Lung (tissue), 12 donors: ENCODE measurements around the gene SNX19. TPM values are rescaled to one million over a fixed set of nuclear protein-coding genes. Genes with fewer than 3 reads are reported as not detected.
A peak's percentile ranks its signal among the peaks of the same experiment; 100 is the strongest.

ENCODE experiments used
- ATAC-seq: fragments of 200-7000 bp; cut with Tn5 transposase; one replicate; pipeline ENCODE4 v1.9.1; 2020; ENCODE audit warnings: moderate number of reproducible peaks; ENCODE audit not compliant: insufficient read depth, low FRiP score
- DNase-seq, 3 donors: peaks; one replicate each; pipeline ENCODE4 v3.0.0-alpha.2; 2013 to 2017
- H3K27ac ChIP-seq, 2 donors: one replicate each; pipeline ENCODE4 v1.5.1; 2013; ENCODE audit warnings: mild to moderate bottlenecking in 2 of 2, moderate library complexity in 2 of 2, control low read depth in 1 of 2, inconsistent platforms in 1 of 2, low read depth in 1 of 2, low read length in 1 of 2
- H3K27me3 ChIP-seq, 3 donors: one replicate each; pipeline ENCODE4 v1.5.1; 2013; ENCODE audit warnings: low read length in 2 of 3; ENCODE audit not compliant: control insufficient read depth in 3 of 3, insufficient read depth in 3 of 3
- H3K36me3 ChIP-seq, 4 donors: one replicate each; pipeline ENCODE4 v1.5.1; 2013; ENCODE audit warnings: low read length in 4 of 4, mild to moderate bottlenecking in 1 of 4, moderate library complexity in 1 of 4; ENCODE audit not compliant: control insufficient read depth in 4 of 4, insufficient read depth in 4 of 4
- H3K4me1 ChIP-seq, 5 donors: one replicate each; pipeline ENCODE4 v1.5.1; 2013; ENCODE audit warnings: low read length in 5 of 5, mild to moderate bottlenecking in 2 of 5, moderate library complexity in 1 of 5; ENCODE audit not compliant: control insufficient read depth in 5 of 5, insufficient read depth in 5 of 5
- H3K4me3 ChIP-seq: one replicate; pipeline ENCODE4 v1.5.1; 2013; ENCODE audit warnings: mild to moderate bottlenecking, control low read depth, moderate library complexity
- H3K9ac ChIP-seq, 2 donors: one replicate each; pipeline ENCODE4 v1.5.1; 2013; ENCODE audit warnings: low read length in 2 of 2, control low read depth in 1 of 2; ENCODE audit not compliant: insufficient read depth in 1 of 2
- H3K9me3 ChIP-seq, 4 donors: one replicate each; pipeline ENCODE4 v1.5.1; 2013; ENCODE audit warnings: low read length in 3 of 4, mild to moderate bottlenecking in 1 of 4, moderate library complexity in 1 of 4; ENCODE audit not compliant: control insufficient read depth in 4 of 4, insufficient read depth in 3 of 4
- WGBS, 2 donors: extraction: QIAGEN DNeasy Blood & Tissue Kit; methylation state at CpG; one replicate each; pipeline ENCODE4 v1.1.7; 2013; 5-methylcytosine and 5-hydroxymethylcytosine counted together
- polyA plus RNA-seq, 2 donors: library from polyadenylated mRNA; stranded (reverse); fragments of 200-250 nt; gene quantifications; one replicate each; pipeline ENCODE4 v1.2.1, GENCODE V29; 2013
- total RNA-seq, 2 donors: library from RNA; depleted of rRNA in 1 of 2; stranded (reverse); fragments of >200 nt in 1 of 2; gene quantifications; one replicate each; pipeline ENCODE4 v1.2.1, GENCODE V29; 2014 to 2021
- TF ChIP-seq, protein P1 (sequence below): IDR thresholded peaks from 2 replicates; pipeline ENCODE4 v1.5.1; 2012; ENCODE audit warnings: mild to moderate bottlenecking; ENCODE audit errors: control extremely low read depth, extremely low read depth
- donor health status: control.
- donor health status: control.
- donor health status: Bipolar disorder and iron deficiency.
- donor health status: healthy.
- donor health status: DM: yes; HTN: yes; CAD: no.

SNX19 gene
- total and polyA plus RNA-seq, 4 donors, result 13.9 to 64.3 (median 42.6) TPM

DNA sequence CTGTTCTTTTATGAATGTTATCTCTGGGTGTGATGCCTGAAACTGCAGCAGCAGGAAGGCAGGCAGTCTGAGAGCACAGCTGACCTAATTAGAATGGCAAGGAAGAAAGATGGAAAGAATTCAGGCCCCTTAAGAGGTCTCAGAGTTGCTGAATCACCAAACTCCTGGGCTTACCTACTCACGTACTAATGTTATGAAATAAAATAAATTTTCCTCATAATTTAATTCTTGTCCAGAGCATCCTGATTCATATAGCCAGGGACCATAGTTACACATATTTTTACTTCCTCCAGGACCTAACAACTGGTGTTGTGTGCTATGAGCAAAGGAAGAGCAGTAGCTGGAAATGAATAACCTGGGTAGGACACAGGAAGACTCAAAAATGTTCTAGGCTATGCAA, 41.9 kb downstream of the SNX19 start:
- TF ChIP-seq, protein P1, sequence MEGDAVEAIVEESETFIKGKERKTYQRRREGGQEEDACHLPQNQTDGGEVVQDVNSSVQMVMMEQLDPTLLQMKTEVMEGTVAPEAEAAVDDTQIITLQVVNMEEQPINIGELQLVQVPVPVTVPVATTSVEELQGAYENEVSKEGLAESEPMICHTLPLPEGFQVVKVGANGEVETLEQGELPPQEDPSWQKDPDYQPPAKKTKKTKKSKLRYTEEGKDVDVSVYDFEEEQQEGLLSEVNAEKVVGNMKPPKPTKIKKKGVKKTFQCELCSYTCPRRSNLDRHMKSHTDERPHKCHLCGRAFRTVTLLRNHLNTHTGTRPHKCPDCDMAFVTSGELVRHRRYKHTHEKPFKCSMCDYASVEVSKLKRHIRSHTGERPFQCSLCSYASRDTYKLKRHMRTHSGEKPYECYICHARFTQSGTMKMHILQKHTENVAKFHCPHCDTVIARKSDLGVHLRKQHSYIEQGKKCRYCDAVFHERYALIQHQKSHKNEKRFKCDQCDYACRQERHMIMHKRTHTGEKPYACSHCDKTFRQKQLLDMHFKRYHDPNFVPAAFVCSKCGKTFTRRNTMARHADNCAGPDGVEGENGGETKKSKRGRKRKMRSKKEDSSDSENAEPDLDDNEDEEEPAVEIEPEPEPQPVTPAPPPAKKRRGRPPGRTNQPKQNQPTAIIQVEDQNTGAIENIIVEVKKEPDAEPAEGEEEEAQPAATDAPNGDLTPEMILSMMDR, result no peak
- peaks cover 0 to 14% (median 8%) of the 10 kb centered on the region in 5 donors for H3K4me1 ChIP-seq
- H3K36me3 ChIP-seq, result peaks cover 13 to 34% (median 31%) of the 10 kb centered on the region in 4 donors
- 48 to 84% methylated on average over 1 of the region's 1 CpG for WGBS, 2 donors
- no peaks in the 10 kb centered on the region for H3K27me3 ChIP-seq
- no peak overlapping the region for H3K4me3 ChIP-seq
- ATAC-seq, result no peak
- H3K27ac ChIP-seq, result no peak overlapping the region
- no peak overlapping the region for H3K9ac ChIP-seq
- peaks cover 0 to 1% (median 0%) of the 10 kb centered on the region in 4 donors for H3K9me3 ChIP-seq
- no peak for DNase-seq

DNA sequence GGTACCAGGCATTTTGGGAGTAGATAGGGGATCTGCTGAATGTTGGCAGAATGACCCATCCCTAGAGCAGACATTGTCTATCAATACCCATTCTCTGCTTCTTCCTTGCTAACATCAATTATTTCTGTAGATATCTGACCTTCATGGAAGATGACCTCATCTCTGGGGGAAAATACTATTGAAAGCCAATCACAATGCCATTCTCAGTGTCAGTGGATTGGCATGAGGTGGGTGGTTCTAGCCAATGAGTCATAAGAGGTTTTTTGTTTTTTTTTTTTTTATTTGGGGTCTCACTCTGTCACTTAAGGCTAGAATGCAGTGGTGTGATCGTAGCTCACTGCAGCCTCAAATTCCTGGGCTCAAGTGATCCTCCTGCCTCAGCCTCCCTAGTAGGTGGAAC, 42.5 kb downstream of the SNX19 start:
- H3K9ac ChIP-seq, result no peak overlapping the region
- H3K4me3 ChIP-seq, result no peak overlapping the region
- peaks cover 7 to 31% (median 24%) of the 10 kb centered on the region in 4 donors for H3K36me3 ChIP-seq
- DNase-seq (no peak), ATAC-seq (no peak)
- peaks cover 0 to 18% (median 14%) of the 10 kb centered on the region in 5 donors for H3K4me1 ChIP-seq
- WGBS, 2 donors, result 95 to 97% methylated on average over 1 of the region's 1 CpG
- H3K27me3 ChIP-seq, result no peaks in the 10 kb centered on the region
- TF ChIP-seq, protein P1, result no peak
- H3K27ac ChIP-seq, result peak overlapping the region in 1 of 2 donors; percentile 22
- peaks cover 0 to 1% (median 0%) of the 10 kb centered on the region in 4 donors for H3K9me3 ChIP-seq

DNA sequence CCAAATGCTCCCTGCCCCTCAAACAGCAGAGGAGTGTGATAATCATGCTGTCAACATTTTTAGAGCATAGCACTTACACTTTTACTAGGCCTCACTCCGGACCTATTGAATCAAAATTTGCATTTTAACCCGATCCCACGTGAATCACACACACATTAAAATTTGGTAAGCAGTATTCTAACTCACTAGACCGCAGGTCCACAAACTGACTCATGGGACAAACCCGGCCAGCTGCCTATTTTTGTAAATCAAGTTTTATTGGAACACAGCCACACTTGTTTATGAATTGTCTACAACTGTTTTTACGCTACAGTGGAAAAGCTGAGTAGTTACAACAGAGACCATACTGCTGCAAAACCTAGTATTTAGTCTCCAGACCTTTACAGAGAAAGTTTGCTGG, 43.3 kb downstream of the SNX19 start:
- H3K36me3 ChIP-seq, result peaks cover 3 to 29% (median 18%) of the 10 kb centered on the region in 4 donors
- DNase-seq, result peak in 2 of 3 donors; percentile 54 to 67
- peaks cover 0 to 20% (median 14%) of the 10 kb centered on the region in 5 donors for H3K4me1 ChIP-seq
- no peak overlapping the region for H3K9ac ChIP-seq
- H3K9me3 ChIP-seq, result peaks cover 0 to 1% (median 0%) of the 10 kb centered on the region in 4 donors
- TF ChIP-seq, protein P1, result no peak
- peak overlapping the region; percentile 23 to 79 for H3K27ac ChIP-seq
- H3K4me3 ChIP-seq, result no peak overlapping the region
- 80 to 81% methylated on average over 6 of the region's 6 CpGs for WGBS, 2 donors
- H3K27me3 ChIP-seq, result no peaks in the 10 kb centered on the region
- ATAC-seq, result no peak

DNA sequence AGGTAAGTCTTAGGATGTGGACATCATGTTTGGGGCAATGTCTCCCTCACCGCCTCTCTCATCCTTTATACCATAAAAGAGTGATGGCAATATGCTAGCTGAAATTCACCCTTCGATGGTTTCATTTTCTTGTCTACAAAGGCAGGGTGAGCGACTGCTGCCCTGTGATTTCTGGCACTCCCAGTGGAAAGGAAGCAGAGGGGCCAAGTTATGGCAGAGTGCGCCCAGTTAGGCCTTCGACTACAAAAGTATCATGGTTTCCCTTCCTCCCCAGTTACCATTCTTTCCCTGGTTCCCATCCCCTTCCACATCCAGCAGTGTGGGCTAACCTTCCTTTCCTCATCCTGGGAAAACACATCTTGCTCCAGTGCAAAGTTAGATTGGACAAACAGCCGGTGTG, 43.8 kb downstream of the SNX19 start:
- peaks cover 0 to 26% (median 15%) of the 10 kb centered on the region in 4 donors for H3K36me3 ChIP-seq
- no peak overlapping the region for H3K9ac ChIP-seq
- DNase-seq (no peak), ATAC-seq (no peak)
- TF ChIP-seq, protein P1, result no peak
- peaks cover 0 to 20% (median 14%) of the 10 kb centered on the region in 5 donors for H3K4me1 ChIP-seq
- 85 to 91% methylated on average over 6 of the region's 6 CpGs for WGBS, 2 donors
- H3K9me3 ChIP-seq, result peaks cover 0 to 1% (median 0%) of the 10 kb centered on the region in 4 donors
- no peaks in the 10 kb centered on the region for H3K27me3 ChIP-seq
- H3K4me3 ChIP-seq, result no peak overlapping the region
- H3K27ac ChIP-seq, result peak overlapping the region; percentile 23 to 79
